GM18870 (cell line): Measurements from ENCODE around the gene LMTK3.
A peak's percentile ranks its signal among the peaks of the same experiment; 100 is the strongest.

Source experiments
- ATAC-seq: cut with Tn5 transposase; IDR thresholded peaks from one replicate; pipeline ENCODE4 v1.9.1; 2021; ENCODE audit warnings: moderate library complexity; ENCODE audit not compliant: unreplicated experiment

The LMTK3 gene

GRCh38 chr19:48452289-48453190 lies 59.1 kb downstream of the LMTK3 start:
- no peak for ATAC-seq

DNA sequence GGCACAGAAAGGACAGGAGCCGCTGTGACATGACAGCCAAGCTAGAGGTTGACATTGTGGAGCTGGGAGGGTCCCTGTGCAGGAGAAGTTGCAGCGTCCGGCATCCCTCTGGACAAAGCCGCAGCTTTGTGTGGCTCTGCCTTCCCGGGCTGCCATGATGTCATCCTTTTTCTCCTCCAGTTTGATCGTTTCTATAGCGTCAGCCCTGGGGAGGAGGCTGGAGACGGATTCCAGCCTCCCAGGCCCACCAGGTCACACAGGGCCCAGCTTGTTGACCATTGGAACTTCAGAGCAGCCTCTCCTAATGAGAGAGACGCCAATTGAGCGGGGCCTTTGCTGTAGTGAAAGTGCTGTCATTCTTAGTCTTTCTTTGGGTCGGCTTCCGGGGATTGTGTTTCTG lies 60.0 kb downstream of the LMTK3 start:
- no peak for ATAC-seq

DNA sequence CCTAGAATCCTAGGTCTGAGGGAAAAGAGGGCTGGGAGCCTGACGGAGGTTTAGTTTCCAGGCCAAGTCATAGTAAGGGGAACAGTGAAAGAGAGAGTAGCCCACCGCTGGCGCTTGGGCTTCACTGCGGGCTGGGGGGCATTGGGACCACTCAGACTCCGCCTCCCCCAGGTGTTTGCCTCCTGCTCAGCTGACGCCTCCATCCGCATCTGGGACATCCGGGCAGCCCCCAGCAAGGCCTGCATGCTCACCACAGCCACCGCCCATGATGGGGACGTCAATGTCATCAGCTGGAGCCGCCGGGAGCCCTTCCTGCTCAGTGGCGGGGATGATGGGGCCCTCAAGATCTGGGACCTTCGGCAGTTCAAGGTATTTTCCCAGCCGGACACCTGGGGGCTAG lies 60.8 kb downstream of the LMTK3 start:
- no peak for ATAC-seq

DNA sequence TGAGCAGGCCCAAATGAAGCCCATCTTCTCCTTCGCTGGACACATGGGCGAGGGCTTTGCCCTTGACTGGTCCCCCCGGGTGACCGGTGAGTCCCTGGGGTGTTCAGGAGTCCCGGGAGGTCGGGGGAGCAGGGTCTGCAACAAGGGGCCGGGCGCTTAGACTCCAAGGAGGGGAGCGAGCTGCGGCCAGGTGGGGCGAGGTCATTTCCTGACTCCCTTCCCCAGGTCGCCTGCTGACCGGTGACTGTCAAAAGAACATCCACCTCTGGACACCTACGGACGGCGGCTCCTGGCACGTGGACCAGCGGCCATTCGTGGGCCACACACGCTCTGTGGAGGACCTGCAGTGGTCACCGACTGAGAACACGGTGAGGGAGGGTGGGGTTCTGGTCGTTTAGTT lies 61.2 kb downstream of the LMTK3 start:
- no peak for ATAC-seq

DNA sequence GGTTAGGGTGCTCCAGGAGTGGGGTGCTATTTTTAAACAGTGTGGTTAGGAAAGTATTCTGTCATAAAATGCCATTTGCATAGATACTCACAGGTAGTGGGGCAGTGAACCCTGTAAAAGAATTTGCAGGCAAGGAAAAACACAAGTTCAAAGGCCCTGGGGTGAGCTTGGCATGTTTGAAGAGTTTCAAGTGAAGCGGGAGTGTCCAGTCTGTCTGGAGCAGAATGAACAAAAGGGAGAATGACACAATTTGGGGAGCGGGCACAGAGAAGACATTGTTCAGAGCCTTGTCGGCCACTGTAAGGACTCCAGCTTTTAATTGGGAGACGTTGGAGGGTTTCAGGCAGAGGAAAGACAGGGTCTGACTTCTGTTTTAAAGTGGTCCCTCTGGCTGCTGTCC lies 63.1 kb downstream of the LMTK3 start:
- no peak for ATAC-seq

DNA sequence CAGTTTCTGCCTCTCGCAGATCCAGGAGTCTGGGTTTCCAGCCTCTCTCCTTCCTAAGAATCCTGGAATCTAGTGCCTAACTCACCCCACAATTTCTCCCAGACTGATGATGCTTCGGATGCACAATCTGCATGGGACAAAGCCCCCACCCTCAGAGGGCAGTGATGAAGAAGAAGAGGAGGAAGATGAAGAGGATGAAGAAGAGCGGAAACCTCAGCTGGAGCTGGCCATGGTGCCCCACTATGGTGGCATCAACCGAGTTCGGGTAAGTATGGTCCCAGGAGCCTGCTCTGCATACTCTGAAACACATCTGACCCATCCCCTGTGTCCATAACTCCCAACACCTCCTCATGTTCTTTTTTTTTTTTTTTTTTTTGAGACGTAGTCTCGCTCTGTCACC lies 65.1 kb downstream of the LMTK3 start:
- no peak for ATAC-seq

- ATAC-seq: peak; percentile 85
Observed at GRCh38 chr19:48445606-48446481, 65.8 kb downstream of the LMTK3 start, which contains the start of gene GRWD1. Gene GRWD1 (plus strand): TSS chr19:48445983. CDS start chr19:48446006, 23 bp downstream.

DNA sequence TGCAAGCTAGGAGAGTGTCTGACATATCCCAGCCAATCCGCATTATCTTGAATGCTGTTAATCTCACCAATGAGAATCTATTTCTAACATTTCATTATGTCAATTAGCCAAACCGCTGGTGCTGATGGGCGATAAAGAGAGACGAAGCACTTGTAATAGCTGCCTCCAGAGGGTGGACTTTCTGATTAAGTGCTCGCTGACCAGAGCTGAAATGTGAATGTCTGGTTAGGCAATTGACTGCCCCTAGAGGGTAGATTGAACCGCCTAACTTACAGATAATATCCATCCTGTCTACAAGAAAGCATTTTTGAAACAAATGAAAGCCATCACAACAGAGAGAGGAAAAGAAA lies 66.4 kb downstream of the LMTK3 start:
- no peak for ATAC-seq

DNA sequence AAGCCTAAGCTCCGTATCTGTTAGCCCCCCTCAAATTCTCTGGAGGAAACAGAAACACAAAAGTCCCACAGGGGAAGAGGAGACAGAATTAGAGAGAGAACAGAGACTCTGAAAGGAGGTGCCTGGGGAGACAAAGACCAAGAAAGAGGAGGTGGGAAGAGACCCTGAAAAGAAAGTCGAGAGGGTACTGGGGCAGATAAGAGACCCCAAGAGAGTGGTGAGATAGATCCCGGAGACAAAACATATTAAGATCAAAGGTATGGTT lies 66.8 kb downstream of the LMTK3 start:
- ATAC-seq: no peak

- no peak for ATAC-seq
Observed at GRCh38 chr19:48444129-48444935, 67.3 kb downstream of the LMTK3 start.

- no peak for ATAC-seq
Observed at GRCh38 chr19:48443731-48444128, 67.9 kb downstream of the LMTK3 start.

GRCh38 chr19:48443256-48443655 lies 68.4 kb downstream of the LMTK3 start:
- ATAC-seq: no peak

DNA sequence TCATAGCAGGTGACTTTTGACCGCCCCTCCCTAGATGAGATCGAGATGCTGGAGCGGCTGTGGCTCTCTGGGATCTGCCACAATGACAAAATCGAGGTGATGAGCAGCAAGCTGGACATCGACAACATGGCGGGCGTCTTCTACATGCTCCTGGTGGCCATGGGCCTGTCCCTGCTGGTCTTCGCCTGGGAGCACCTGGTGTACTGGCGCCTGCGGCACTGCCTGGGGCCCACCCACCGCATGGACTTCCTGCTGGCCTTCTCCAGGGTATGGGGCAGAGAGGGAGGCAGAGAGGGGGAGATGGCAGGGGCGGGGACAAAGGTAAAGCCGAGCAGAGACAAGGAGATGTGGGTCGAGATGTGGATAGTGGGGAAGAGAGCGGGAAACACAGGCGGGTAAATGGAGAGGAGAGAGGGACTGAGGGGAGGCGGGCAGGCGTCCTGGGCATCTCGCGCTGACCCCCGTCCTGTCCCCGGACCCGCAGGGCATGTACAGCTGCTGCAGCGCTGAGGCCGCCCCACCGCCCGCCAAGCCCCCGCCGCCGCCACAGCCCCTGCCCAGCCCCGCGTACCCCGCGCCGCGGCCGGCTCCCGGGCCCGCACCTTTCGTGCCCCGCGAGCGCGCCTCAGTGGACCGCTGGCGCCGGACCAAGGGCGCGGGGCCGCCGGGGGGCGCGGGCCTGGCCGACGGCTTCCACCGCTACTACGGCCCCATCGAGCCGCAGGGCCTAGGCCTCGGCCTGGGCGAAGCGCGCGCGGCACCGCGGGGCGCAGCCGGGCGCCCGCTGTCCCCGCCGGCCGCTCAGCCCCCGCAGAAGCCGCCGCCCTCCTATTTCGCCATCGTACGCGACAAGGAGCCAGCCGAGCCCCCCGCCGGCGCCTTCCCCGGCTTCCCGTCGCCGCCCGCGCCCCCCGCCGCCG lies 69.3 kb downstream of the LMTK3 start:
- ATAC-seq: no peak

- no peak for ATAC-seq
Observed at GRCh38 chr19:48441360-48442050, 70.1 kb downstream of the LMTK3 start.

DNA sequence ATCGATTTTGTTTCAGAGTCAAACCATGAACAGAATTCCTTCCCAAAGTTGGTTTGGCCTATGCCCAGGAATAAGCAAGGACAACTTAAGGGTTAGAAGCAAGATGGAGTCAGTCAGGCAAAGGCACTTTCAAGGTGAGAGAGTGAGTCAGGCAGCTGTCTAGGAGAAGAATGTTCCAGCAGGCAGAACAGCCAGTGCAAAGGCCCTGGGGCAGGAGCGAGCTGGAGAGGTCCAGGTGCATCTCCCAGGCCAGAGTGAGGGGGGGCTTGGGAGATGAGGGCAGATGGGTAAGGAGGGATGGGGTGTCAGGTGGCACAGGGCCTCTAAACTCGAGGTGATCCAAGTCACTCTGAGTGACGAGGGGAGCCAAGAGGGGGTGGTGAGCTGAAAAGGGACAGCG lies 75.0 kb downstream of the LMTK3 start:
- ATAC-seq: no peak
